ENCODE data around the gene LHFPL6.

DNA sequence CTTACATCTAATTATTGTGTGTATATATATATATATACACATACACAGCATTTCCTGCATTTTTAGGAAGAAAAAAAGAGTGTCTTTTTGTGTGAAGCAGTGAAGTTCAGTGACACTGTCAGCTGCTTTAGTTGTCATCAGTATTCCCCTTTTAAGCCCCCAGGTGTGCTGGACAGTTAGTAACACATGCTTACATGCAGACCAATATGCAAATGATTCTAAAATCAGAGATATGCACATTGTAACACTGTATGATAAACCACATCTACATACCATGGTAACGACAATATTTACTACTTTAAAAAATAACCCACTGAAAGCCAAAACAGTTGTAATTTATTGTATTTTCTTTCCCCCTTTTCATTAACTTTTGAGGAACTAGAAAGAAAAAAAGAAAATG is 16.8 kb downstream of the LHFPL6 start:
- TF ChIP-seq, protein P1, sequence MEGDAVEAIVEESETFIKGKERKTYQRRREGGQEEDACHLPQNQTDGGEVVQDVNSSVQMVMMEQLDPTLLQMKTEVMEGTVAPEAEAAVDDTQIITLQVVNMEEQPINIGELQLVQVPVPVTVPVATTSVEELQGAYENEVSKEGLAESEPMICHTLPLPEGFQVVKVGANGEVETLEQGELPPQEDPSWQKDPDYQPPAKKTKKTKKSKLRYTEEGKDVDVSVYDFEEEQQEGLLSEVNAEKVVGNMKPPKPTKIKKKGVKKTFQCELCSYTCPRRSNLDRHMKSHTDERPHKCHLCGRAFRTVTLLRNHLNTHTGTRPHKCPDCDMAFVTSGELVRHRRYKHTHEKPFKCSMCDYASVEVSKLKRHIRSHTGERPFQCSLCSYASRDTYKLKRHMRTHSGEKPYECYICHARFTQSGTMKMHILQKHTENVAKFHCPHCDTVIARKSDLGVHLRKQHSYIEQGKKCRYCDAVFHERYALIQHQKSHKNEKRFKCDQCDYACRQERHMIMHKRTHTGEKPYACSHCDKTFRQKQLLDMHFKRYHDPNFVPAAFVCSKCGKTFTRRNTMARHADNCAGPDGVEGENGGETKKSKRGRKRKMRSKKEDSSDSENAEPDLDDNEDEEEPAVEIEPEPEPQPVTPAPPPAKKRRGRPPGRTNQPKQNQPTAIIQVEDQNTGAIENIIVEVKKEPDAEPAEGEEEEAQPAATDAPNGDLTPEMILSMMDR (IDR thresholded peaks at IDR 0.05): no peak
- TF ChIP-seq POLR2AphosphoS5 (IDR thresholded peaks at IDR 0.05): no peak

Data from upper lobe of left lung (tissue), 4 donors.